GM23338 (cell line): ENCODE data around the gene WDR38. TPM values are rescaled to one million over a fixed set of nuclear protein-coding genes. Genes with fewer than 3 reads are reported as not detected.

Source experiments
- ATAC-seq: fragments of 200-7000 bp; cut with Tn5 transposase; 3 replicates; pipeline ENCODE4 v1.9.1; 2020
- DNase-seq: peaks from one replicate; pipeline ENCODE4 v3.0.0-alpha.2; 2015; ENCODE audit warnings: low spot score
- H2AFZ ChIP-seq: fragments of 200-600 bp; sonication (generic); 2 replicates; pipeline ENCODE4 v1.8.0; 2016; ENCODE audit warnings: antibody characterized with exemption, mild to moderate bottlenecking, moderate library complexity
- H3F3A ChIP-seq: fragments of 200-600 bp; sonication (generic); replicated peaks from 2 replicates; pipeline ENCODE4 v1.8.0; 2017; ENCODE audit warnings: antibody characterized with exemption, mixed run types, low read depth
- H3K27ac ChIP-seq: fragments of 200-600 bp; sonication (generic); 2 replicates; pipeline ENCODE4 v1.6.1; 2016; ENCODE audit warnings: low read depth
- H3K27me3 ChIP-seq: fragments of 200-600 bp; sonication (generic); 2 replicates; pipeline ENCODE4 v1.8.0; 2016; ENCODE audit warnings: mild to moderate bottlenecking, mixed run types, moderate library complexity; ENCODE audit not compliant: insufficient read depth
- H3K36me3 ChIP-seq: fragments of 200-600 bp; sonication (generic); 2 replicates; pipeline ENCODE4 v1.8.0; 2016; ENCODE audit warnings: mild to moderate bottlenecking; ENCODE audit not compliant: insufficient read depth
- H3K4me1 ChIP-seq: fragments of 200-600 bp; sonication (generic); 2 replicates; pipeline ENCODE4 v1.8.0; 2016; ENCODE audit warnings: mild to moderate bottlenecking, moderate library complexity; ENCODE audit not compliant: insufficient read depth
- H3K4me2 ChIP-seq: fragments of 200-600 bp; sonication (generic); 2 replicates; pipeline ENCODE4 v1.7.1; 2017; ENCODE audit warnings: mixed run types
- H3K4me3 ChIP-seq: fragments of 200-600 bp; sonication (generic); 2 replicates; pipeline ENCODE4 v1.6.1; 2016; ENCODE audit warnings: mixed run types
- H3K79me2 ChIP-seq: fragments of 200-600 bp; sonication (generic); replicated peaks from 2 replicates; pipeline ENCODE4 v1.8.0; 2017; ENCODE audit warnings: mild to moderate bottlenecking; ENCODE audit not compliant: insufficient read depth
- H3K9me2 ChIP-seq: fragments of 200-600 bp; sonication (generic); 2 replicates; pipeline ENCODE4 v1.8.0; 2017; ENCODE audit not compliant: insufficient read depth
- H4K20me1 ChIP-seq: fragments of 200-600 bp; sonication (generic); replicated peaks from 2 replicates; pipeline ENCODE4 v1.8.0; 2017; ENCODE audit warnings: mild to moderate bottlenecking; ENCODE audit not compliant: insufficient read depth
- H3K27ac Mint-ChIP-seq: 2 replicates; pipeline ENCODE4 v1.8.0; 2020; ENCODE audit warnings: inconsistent platforms, mild to moderate bottlenecking, moderate library complexity, mixed read lengths
- H3K27me3 Mint-ChIP-seq: 3 replicates; pipeline ENCODE4 v1.8.0; 2022; ENCODE audit warnings: low read depth, mild to moderate bottlenecking, moderate library complexity, mixed read lengths, inconsistent platforms; ENCODE audit not compliant: insufficient read depth, poor library complexity
- H3K36me3 Mint-ChIP-seq: 3 replicates; pipeline ENCODE4 v1.8.0; 2021; ENCODE audit warnings: low read depth, mild to moderate bottlenecking, inconsistent platforms, moderate library complexity, mixed read lengths
- H3K4me1 Mint-ChIP-seq: 3 replicates; pipeline ENCODE4 v1.8.0; 2020; ENCODE audit warnings: mild to moderate bottlenecking, inconsistent platforms, mixed read lengths
- H3K4me3 Mint-ChIP-seq: 3 replicates; pipeline ENCODE4 v1.8.0; 2021; ENCODE audit warnings: moderate library complexity, mild to moderate bottlenecking, inconsistent platforms, mixed read lengths
- H3K9me3 Mint-ChIP-seq: 3 replicates; pipeline ENCODE4 v1.8.0; 2020; ENCODE audit warnings: moderate library complexity, mild to moderate bottlenecking, inconsistent platforms, mixed read lengths
- CREB1 ChIP-seq: fragments of 250-450 bp; sonication (Bioruptor Pico); IDR thresholded peaks from 2 replicates; pipeline ENCODE4 v1.5.0; 2020; ENCODE audit warnings: low read depth, mild to moderate bottlenecking, moderate library complexity
- CTCF ChIP-seq, 2 experiments: fragments of 200-600 bp in 1 of 2; sonication (generic) in 1 of 2; conservative IDR thresholded peaks; 2 replicates each; pipeline versions ENCODE4 v1.5.1 to v1.6.1; 2016 to 2017; ENCODE audit warnings: antibody characterized with exemption in 2 of 2, low read depth in 2 of 2, mild to moderate bottlenecking in 2 of 2, moderate library complexity in 1 of 2
- EZH2 ChIP-seq: fragments of 200-600 bp; sonication (generic); IDR thresholded peaks from one replicate; pipeline ENCODE4 v1.8.0; 2017; ENCODE audit warnings: antibody characterized with exemption, mild to moderate bottlenecking, low read depth; ENCODE audit not compliant: unreplicated experiment
- EZH2phosphoT487 ChIP-seq: fragments of 200-600 bp; sonication (generic); IDR thresholded peaks from one replicate; pipeline ENCODE4 v1.8.1; 2018; ENCODE audit warnings: antibody characterized with exemption; ENCODE audit not compliant: unreplicated experiment
- JUNB ChIP-seq: IDR thresholded peaks from one replicate; pipeline ENCODE4 v1.6.1; 2016; ENCODE audit warnings: antibody characterized with exemption; ENCODE audit not compliant: unreplicated experiment
- NANOG ChIP-seq: IDR thresholded peaks from 2 replicates; pipeline ENCODE4 v1.6.1; 2016; ENCODE audit warnings: antibody characterized with exemption, borderline replicate concordance
- POLR2AphosphoS5 ChIP-seq: IDR thresholded peaks from 2 replicates; pipeline ENCODE4 v1.6.1; 2016; ENCODE audit warnings: antibody characterized with exemption, low read depth
- REST ChIP-seq: IDR thresholded peaks from one replicate; pipeline ENCODE4 v1.6.1; 2018; ENCODE audit warnings: antibody characterized with exemption; ENCODE audit not compliant: unreplicated experiment
- STAT1 ChIP-seq: IDR thresholded peaks from one replicate; pipeline ENCODE4 v1.6.1; 2016; ENCODE audit warnings: antibody characterized with exemption; ENCODE audit not compliant: unreplicated experiment
- ZNF114 ChIP-seq: fragments of 250-450 bp; sonication (Bioruptor Pico); IDR thresholded peaks from 2 replicates; pipeline ENCODE4 v1.5.0; 2020; ENCODE audit warnings: mild to moderate bottlenecking, moderate library complexity
- ZNF331 ChIP-seq: fragments of 250-450 bp; sonication (Bioruptor Pico); IDR thresholded peaks from 2 replicates; pipeline ENCODE4 v1.5.0; 2020; ENCODE audit warnings: low read depth, mild to moderate bottlenecking, moderate library complexity
- polyA plus RNA-seq: library from polyadenylated mRNA; unstranded; fragments of >200 nt; fragmentation: Nextera tagmentation; extraction: Ambion mirVana; gene quantifications from 2 replicates; pipeline ENCODE4 v1.2.1, GENCODE V29; 2016
- total RNA-seq: library from RNA; depleted of rRNA; stranded (reverse); fragments of >200 nt; shearing (Covaris generic); gene quantifications from 2 replicates; pipeline ENCODE4 v1.2.3, GENCODE V29; 2014
- TF ChIP-seq, protein P1 (sequence below): IDR thresholded peaks from 2 replicates; pipeline ENCODE4 v1.6.1; 2016; ENCODE audit warnings: antibody characterized with exemption

WDR38 gene
- total and polyA plus RNA-seq, 2 experiments from 2014 or later, result not detected

- H3K79me2 ChIP-seq, result no peaks in the 10 kb centered on the region
- no peaks in the 10 kb centered on the region for H3F3A ChIP-seq
- no peak overlapping the region for H3K4me3 Mint-ChIP-seq
- H3K36me3 Mint-ChIP-seq, result no peaks in the 10 kb centered on the region
- no peak overlapping the region for H3K27ac ChIP-seq
- no peaks in the 10 kb centered on the region for H3K27me3 ChIP-seq
- H2AFZ ChIP-seq, result peak overlapping the region; percentile 74
- no peak; the same call in 2 of the 3 replicates for ATAC-seq
- DNase-seq, result no peak
- H4K20me1 ChIP-seq, result no peaks in the 10 kb centered on the region
- H3K9me3 Mint-ChIP-seq, result no peaks in the 10 kb centered on the region; the same call in 2 of the 3 replicates
- H3K9me2 ChIP-seq, result no peaks in the 10 kb centered on the region
- no peaks in the 10 kb centered on the region for H3K4me1 ChIP-seq
- no peak overlapping the region for H3K4me2 ChIP-seq
- H3K4me1 Mint-ChIP-seq, result peaks cover 4% of the 10 kb centered on the region; the same call in 2 of the 3 replicates
- TF ChIP-seq STAT1 (no peak), ZNF331 (CRISPR knock-in tag) (no peak)
- H3K27ac Mint-ChIP-seq, result no peak overlapping the region
- H3K27me3 Mint-ChIP-seq, result peaks cover 10% of the 10 kb centered on the region
- no peaks in the 10 kb centered on the region for H3K36me3 ChIP-seq
- H3K4me3 ChIP-seq, result no peak overlapping the region
Observed at GRCh38 chr9:124820698-124821623, 32.3 kb upstream of the WDR38 start.

DNA sequence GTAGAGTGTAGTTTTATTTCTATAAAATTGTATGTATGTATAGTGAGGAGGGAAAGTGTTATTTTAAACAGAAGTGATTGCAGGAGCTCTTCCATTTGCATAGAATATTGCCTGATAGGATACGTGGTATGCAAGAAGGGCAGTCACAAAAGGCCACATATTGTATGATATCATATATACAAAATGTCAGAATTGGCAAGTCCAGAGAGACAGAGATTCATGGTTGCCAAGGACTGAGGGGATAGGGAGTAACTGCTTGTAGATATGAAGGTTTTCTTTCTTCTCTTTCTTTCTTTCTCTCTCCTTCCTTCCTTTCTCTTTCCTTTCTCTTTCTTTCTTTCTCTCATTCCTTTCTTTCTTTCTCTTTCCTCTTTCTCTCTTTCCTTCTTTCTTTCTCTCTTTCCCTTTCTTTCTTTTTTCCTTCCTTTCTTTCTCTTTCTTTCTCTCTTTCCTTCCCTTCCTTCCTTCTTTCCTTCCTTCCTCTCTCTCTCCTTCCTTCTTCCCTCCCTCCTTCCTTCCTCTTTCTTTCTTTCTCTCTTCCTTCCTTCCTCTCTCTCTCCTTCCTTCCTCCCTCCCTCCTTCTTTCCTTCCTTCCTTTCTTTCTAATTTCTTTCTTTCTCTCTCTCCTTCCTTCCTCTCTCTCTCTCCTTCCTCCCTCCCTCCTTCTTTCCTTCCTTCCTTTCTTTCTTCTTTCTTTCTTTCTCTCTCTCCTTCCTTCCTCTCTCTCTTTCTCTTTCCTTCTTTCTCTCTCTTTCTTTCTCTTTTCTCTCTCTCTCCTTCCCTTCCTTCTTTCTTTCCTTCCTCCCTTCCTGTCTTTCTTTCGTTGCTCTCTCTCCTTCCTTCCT is 24.5 kb upstream of the WDR38 start:
- Mint-ChIP-seq H3K9me3 (peaks cover 5% of the 10 kb centered on the region; the same call in 2 of the 3 replicates), H3K36me3 (no peaks in the 10 kb centered on the region; the same call in 2 of the 3 replicates), H3K4me1 (peaks cover 11% of the 10 kb centered on the region; the same call in 2 of the 3 replicates), H3K27ac (no peak overlapping the region), H3K4me3 (no peak overlapping the region), H3K27me3 (peaks cover 7% of the 10 kb centered on the region)
- no peak overlapping the region for H3K4me3 ChIP-seq
- no peak for DNase-seq
- H3K9me2 ChIP-seq, result no peaks in the 10 kb centered on the region
- H3F3A ChIP-seq, result no peaks in the 10 kb centered on the region
- no peaks in the 10 kb centered on the region for H3K79me2 ChIP-seq
- no peaks in the 10 kb centered on the region for H3K36me3 ChIP-seq
- no peak overlapping the region; the same call in 1 of the 2 replicates for H2AFZ ChIP-seq
- ATAC-seq, result no peak
- H3K27me3 ChIP-seq, result no peaks in the 10 kb centered on the region
- no peak overlapping the region for H3K27ac ChIP-seq
- H3K4me2 ChIP-seq, result no peak overlapping the region; the same call in 1 of the 2 replicates
- no peaks in the 10 kb centered on the region for H4K20me1 ChIP-seq
- TF ChIP-seq, protein P1, sequence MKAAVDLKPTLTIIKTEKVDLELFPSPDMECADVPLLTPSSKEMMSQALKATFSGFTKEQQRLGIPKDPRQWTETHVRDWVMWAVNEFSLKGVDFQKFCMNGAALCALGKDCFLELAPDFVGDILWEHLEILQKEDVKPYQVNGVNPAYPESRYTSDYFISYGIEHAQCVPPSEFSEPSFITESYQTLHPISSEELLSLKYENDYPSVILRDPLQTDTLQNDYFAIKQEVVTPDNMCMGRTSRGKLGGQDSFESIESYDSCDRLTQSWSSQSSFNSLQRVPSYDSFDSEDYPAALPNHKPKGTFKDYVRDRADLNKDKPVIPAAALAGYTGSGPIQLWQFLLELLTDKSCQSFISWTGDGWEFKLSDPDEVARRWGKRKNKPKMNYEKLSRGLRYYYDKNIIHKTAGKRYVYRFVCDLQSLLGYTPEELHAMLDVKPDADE, result no peak
- TF ChIP-seq NANOG, result no peak
- TF ChIP-seq EZH2, result no peak
- TF ChIP-seq EZH2phosphoT487, result no peak
- no peak for TF ChIP-seq REST
- TF ChIP-seq ZNF114 (CRISPR knock-in tag), result no peak
- no peak for TF ChIP-seq CTCF (conservative IDR thresholded peaks at IDR 0.05; ENCODE audit: low read depth in 2 of 2)
- TF ChIP-seq POLR2AphosphoS5, result no peak
- no peak for TF ChIP-seq CREB1 (CRISPR knock-in tag)
- TF ChIP-seq JUNB, result no peak
- TF ChIP-seq ZNF331 (CRISPR knock-in tag), result no peak
- no peak for TF ChIP-seq STAT1
- no peaks in the 10 kb centered on the region for H3K4me1 ChIP-seq
